Neural cell (in vitro differentiated cells): ENCODE measurements around the gene RETREG1.

ENCODE experiments used
- TF ChIP-seq, protein P1 (sequence below): fragments of 450-650 bp; IDR thresholded peaks from 2 replicates; pipeline ENCODE4 v1.5.1; 2014; ENCODE audit warnings: antibody characterized with exemption, mild to moderate bottlenecking, moderate library complexity; ENCODE audit not compliant: poor library complexity, severe bottlenecking
- TF ChIP-seq, protein P2 (sequence below): IDR thresholded peaks from 2 replicates; pipeline ENCODE4 v1.6.1; 2012; ENCODE audit warnings: borderline replicate concordance

DNA sequence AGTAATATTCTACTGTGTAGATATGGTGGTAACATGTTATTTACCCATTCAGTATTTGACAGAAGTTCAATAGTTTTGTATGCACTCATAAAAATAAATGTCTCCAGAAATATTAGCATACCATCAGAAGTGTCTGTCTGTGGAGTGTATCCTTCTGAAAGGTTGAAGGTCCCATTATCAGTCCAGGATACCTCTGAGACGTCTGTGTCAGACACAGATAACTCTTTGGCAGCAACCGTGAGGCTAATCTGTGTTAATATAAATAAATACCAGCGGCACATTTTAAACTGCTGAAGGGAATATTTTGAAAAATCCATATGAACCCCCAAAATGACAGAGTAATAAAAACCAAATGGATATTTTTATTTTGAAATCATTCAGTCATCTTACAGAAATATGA, 139.3 kb downstream of the RETREG1 start:
- TF ChIP-seq, protein P1, sequence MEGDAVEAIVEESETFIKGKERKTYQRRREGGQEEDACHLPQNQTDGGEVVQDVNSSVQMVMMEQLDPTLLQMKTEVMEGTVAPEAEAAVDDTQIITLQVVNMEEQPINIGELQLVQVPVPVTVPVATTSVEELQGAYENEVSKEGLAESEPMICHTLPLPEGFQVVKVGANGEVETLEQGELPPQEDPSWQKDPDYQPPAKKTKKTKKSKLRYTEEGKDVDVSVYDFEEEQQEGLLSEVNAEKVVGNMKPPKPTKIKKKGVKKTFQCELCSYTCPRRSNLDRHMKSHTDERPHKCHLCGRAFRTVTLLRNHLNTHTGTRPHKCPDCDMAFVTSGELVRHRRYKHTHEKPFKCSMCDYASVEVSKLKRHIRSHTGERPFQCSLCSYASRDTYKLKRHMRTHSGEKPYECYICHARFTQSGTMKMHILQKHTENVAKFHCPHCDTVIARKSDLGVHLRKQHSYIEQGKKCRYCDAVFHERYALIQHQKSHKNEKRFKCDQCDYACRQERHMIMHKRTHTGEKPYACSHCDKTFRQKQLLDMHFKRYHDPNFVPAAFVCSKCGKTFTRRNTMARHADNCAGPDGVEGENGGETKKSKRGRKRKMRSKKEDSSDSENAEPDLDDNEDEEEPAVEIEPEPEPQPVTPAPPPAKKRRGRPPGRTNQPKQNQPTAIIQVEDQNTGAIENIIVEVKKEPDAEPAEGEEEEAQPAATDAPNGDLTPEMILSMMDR: no peak
- TF ChIP-seq, protein P2, sequence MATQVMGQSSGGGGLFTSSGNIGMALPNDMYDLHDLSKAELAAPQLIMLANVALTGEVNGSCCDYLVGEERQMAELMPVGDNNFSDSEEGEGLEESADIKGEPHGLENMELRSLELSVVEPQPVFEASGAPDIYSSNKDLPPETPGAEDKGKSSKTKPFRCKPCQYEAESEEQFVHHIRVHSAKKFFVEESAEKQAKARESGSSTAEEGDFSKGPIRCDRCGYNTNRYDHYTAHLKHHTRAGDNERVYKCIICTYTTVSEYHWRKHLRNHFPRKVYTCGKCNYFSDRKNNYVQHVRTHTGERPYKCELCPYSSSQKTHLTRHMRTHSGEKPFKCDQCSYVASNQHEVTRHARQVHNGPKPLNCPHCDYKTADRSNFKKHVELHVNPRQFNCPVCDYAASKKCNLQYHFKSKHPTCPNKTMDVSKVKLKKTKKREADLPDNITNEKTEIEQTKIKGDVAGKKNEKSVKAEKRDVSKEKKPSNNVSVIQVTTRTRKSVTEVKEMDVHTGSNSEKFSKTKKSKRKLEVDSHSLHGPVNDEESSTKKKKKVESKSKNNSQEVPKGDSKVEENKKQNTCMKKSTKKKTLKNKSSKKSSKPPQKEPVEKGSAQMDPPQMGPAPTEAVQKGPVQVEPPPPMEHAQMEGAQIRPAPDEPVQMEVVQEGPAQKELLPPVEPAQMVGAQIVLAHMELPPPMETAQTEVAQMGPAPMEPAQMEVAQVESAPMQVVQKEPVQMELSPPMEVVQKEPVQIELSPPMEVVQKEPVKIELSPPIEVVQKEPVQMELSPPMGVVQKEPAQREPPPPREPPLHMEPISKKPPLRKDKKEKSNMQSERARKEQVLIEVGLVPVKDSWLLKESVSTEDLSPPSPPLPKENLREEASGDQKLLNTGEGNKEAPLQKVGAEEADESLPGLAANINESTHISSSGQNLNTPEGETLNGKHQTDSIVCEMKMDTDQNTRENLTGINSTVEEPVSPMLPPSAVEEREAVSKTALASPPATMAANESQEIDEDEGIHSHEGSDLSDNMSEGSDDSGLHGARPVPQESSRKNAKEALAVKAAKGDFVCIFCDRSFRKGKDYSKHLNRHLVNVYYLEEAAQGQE: no peak
